ENCODE measurements around the gene FARP1. TPM values are rescaled to one million over a fixed set of nuclear protein-coding genes. Genes with fewer than 3 reads are reported as not detected.

FARP1 gene
- total RNA-seq, 1 experiment from 2014 or later: 96.6 TPM

DNA sequence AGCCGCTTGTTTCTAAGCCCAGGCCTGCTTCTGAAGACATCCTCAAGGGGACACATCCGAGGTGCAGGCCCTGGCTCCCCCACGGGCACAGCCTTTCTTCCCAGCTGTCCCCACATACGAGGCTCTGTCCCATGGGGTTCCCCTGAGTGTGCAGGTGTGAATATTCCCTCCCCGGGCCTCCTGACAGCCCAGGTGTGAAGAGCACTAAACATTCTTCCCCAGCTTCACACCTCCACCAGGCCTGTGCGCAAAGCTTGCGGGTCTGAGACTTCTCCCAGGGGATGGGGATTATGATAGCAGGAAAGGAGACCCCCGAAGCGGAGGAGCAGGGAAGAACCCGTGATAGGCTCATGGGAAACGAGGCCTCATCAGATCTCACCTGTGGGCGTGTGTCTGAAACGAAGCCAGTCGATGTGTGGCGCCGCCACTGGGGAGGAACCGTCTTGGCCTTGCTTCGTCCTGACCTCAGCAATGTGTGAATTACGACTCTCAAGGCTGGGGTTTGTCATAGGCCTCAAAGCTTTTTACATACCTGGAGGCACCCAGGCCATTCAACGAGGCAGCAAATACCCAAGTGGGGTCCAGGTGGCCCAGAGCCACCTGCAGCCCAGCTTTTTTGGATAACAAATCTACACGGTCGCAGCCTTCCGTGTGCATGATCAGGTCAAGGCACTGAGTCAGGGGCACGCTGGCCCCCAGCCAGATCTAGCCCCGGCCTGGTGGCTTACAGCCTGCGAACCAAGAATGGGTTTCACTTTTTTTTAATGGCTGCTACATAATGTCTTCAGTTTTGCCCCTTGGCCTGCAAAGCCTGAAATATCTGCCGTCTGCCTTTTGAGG is 299.7 kb downstream of the FARP1 start (continued):
- TF ChIP-seq, protein P1, sequence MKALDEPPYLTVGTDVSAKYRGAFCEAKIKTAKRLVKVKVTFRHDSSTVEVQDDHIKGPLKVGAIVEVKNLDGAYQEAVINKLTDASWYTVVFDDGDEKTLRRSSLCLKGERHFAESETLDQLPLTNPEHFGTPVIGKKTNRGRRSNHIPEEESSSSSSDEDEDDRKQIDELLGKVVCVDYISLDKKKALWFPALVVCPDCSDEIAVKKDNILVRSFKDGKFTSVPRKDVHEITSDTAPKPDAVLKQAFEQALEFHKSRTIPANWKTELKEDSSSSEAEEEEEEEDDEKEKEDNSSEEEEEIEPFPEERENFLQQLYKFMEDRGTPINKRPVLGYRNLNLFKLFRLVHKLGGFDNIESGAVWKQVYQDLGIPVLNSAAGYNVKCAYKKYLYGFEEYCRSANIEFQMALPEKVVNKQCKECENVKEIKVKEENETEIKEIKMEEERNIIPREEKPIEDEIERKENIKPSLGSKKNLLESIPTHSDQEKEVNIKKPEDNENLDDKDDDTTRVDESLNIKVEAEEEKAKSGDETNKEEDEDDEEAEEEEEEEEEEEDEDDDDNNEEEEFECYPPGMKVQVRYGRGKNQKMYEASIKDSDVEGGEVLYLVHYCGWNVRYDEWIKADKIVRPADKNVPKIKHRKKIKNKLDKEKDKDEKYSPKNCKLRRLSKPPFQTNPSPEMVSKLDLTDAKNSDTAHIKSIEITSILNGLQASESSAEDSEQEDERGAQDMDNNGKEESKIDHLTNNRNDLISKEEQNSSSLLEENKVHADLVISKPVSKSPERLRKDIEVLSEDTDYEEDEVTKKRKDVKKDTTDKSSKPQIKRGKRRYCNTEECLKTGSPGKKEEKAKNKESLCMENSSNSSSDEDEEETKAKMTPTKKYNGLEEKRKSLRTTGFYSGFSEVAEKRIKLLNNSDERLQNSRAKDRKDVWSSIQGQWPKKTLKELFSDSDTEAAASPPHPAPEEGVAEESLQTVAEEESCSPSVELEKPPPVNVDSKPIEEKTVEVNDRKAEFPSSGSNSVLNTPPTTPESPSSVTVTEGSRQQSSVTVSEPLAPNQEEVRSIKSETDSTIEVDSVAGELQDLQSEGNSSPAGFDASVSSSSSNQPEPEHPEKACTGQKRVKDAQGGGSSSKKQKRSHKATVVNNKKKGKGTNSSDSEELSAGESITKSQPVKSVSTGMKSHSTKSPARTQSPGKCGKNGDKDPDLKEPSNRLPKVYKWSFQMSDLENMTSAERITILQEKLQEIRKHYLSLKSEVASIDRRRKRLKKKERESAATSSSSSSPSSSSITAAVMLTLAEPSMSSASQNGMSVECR (CRISPR knock-in tag; IDR thresholded peaks at IDR 0.05; ENCODE audit: borderline replicate concordance): no peak
- TF ChIP-seq, protein P2, sequence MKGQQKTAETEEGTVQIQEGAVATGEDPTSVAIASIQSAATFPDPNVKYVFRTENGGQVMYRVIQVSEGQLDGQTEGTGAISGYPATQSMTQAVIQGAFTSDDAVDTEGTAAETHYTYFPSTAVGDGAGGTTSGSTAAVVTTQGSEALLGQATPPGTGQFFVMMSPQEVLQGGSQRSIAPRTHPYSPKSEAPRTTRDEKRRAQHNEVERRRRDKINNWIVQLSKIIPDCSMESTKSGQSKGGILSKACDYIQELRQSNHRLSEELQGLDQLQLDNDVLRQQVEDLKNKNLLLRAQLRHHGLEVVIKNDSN (CRISPR knock-in tag; IDR thresholded peaks at IDR 0.05): no peak
- TF ChIP-seq, protein P3, sequence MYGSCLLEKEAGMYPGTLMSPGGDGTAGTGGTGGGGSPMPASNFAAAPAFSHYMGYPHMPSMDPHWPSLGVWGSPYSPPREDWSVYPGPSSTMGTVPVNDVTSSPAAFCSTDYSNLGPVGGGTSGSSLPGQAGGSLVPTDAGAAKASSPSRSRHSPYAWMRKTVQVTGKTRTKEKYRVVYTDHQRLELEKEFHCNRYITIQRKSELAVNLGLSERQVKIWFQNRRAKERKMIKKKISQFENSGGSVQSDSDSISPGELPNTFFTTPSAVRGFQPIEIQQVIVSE (CRISPR knock-in tag; IDR thresholded peaks at IDR 0.05; ENCODE audit: borderline replicate concordance): no peak
- TF ChIP-seq, protein P4, sequence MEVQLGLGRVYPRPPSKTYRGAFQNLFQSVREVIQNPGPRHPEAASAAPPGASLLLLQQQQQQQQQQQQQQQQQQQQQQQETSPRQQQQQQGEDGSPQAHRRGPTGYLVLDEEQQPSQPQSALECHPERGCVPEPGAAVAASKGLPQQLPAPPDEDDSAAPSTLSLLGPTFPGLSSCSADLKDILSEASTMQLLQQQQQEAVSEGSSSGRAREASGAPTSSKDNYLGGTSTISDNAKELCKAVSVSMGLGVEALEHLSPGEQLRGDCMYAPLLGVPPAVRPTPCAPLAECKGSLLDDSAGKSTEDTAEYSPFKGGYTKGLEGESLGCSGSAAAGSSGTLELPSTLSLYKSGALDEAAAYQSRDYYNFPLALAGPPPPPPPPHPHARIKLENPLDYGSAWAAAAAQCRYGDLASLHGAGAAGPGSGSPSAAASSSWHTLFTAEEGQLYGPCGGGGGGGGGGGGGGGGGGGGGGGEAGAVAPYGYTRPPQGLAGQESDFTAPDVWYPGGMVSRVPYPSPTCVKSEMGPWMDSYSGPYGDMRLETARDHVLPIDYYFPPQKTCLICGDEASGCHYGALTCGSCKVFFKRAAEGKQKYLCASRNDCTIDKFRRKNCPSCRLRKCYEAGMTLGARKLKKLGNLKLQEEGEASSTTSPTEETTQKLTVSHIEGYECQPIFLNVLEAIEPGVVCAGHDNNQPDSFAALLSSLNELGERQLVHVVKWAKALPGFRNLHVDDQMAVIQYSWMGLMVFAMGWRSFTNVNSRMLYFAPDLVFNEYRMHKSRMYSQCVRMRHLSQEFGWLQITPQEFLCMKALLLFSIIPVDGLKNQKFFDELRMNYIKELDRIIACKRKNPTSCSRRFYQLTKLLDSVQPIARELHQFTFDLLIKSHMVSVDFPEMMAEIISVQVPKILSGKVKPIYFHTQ (CRISPR knock-in tag; IDR thresholded peaks at IDR 0.05): no peak

DNA sequence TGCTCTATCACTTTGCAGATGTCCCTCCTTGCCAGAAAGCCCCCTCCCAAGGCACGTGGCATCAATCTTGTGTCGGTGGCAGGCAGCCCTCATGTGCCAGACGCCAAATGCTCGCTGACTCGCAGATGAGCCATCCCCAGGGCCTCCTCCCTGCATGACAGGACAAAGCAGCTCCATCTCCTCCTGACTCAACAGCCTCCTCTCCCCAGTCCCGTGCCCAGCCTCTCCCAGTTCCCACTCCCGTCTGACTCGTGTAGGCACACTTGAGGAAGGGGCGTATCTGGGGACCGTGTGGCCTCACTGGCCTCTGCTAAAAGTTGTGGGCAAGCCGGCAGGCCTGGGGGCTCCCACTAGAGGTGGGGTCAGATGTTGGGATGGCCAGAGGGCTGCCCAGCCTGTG is 300.4 kb downstream of the FARP1 start:
- H3K36me3 Mint-ChIP-seq: peaks cover 28% of the 10 kb centered on the region
- CTCF ChIA-PET: interaction anchor here (0.6 kb wide), 1 partner anchor 111 kb away, joined by 3 read pairs; no protein-coding TSS in a partner anchor
- peak overlapping the region; percentile 25; the same call in 1 of the 2 replicates for H3K27ac Mint-ChIP-seq
- DNase-seq (ENCODE audit: low spot score): no peak
- POLR2A ChIA-PET: no interaction called here
- no peaks in the 10 kb centered on the region for H3K27me3 Mint-ChIP-seq (ENCODE audit: low read depth)
- H3K4me1 Mint-ChIP-seq: peaks cover 9% of the 10 kb centered on the region
- no peaks in the 10 kb centered on the region for H3K9me3 Mint-ChIP-seq
- no peak for ATAC-seq
- no peak overlapping the region for H3K4me3 Mint-ChIP-seq
- TF ChIP-seq FOXP1 (CRISPR knock-in tag; IDR thresholded peaks at IDR 0.05; ENCODE audit: borderline replicate concordance) (no peak), ZNF416 (CRISPR knock-in tag; IDR thresholded peaks at IDR 0.05) (no peak), ZNF263 (CRISPR knock-in tag; IDR thresholded peaks at IDR 0.05; ENCODE audit: low read depth) (no peak), GTF2I (CRISPR knock-in tag; conservative IDR thresholded peaks at IDR 0.05) (no peak), IRF2 (CRISPR knock-in tag; IDR thresholded peaks at IDR 0.05; ENCODE audit: borderline replicate concordance, low read depth) (no peak), TEAD1 (CRISPR knock-in tag; IDR thresholded peaks at IDR 0.05) (no peak), GRHL2 (CRISPR knock-in tag; IDR thresholded peaks at IDR 0.05; ENCODE audit: insufficient replicate concordance, severe bottlenecking) (no peak), NR2C2 (CRISPR knock-in tag; IDR thresholded peaks at IDR 0.05) (no peak), EMX1 (CRISPR knock-in tag; IDR thresholded peaks at IDR 0.05) (no peak), ZNF232 (CRISPR knock-in tag; IDR thresholded peaks at IDR 0.05) (no peak), HMGA2 (CRISPR knock-in tag; IDR thresholded peaks at IDR 0.05) (no peak), RORB (CRISPR knock-in tag; IDR thresholded peaks at IDR 0.05) (no peak), PRRX2 (CRISPR knock-in tag; IDR thresholded peaks at IDR 0.05) (no peak), TEAD4 (CRISPR knock-in tag; IDR thresholded peaks at IDR 0.05) (no peak)
- TF ChIP-seq, protein P5, sequence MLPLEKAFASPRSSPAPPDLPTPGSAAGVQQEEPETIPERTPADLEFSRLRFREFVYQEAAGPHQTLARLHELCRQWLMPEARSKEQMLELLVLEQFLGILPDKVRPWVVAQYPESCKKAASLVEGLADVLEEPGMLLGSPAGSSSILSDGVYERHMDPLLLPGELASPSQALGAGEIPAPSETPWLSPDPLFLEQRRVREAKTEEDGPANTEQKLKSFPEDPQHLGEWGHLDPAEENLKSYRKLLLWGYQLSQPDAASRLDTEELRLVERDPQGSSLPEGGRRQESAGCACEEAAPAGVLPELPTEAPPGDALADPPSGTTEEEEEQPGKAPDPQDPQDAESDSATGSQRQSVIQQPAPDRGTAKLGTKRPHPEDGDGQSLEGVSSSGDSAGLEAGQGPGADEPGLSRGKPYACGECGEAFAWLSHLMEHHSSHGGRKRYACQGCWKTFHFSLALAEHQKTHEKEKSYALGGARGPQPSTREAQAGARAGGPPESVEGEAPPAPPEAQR (CRISPR knock-in tag; IDR thresholded peaks at IDR 0.05): no peak
- TF ChIP-seq, protein P6, sequence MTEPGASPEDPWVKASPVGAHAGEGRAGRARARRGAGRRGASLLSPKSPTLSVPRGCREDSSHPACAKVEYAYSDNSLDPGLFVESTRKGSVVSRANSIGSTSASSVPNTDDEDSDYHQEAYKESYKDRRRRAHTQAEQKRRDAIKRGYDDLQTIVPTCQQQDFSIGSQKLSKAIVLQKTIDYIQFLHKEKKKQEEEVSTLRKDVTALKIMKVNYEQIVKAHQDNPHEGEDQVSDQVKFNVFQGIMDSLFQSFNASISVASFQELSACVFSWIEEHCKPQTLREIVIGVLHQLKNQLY (CRISPR knock-in tag; IDR thresholded peaks at IDR 0.05): no peak
- TF ChIP-seq, protein P7, sequence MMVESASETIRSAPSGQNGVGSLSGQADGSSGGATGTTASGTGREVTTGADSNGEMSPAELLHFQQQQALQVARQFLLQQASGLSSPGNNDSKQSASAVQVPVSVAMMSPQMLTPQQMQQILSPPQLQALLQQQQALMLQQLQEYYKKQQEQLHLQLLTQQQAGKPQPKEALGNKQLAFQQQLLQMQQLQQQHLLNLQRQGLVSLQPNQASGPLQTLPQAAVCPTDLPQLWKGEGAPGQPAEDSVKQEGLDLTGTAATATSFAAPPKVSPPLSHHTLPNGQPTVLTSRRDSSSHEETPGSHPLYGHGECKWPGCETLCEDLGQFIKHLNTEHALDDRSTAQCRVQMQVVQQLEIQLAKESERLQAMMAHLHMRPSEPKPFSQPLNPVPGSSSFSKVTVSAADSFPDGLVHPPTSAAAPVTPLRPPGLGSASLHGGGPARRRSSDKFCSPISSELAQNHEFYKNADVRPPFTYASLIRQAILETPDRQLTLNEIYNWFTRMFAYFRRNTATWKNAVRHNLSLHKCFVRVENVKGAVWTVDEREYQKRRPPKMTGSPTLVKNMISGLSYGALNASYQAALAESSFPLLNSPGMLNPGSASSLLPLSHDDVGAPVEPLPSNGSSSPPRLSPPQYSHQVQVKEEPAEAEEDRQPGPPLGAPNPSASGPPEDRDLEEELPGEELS (CRISPR knock-in tag; IDR thresholded peaks at IDR 0.05): no peak
- TF ChIP-seq, protein P8, sequence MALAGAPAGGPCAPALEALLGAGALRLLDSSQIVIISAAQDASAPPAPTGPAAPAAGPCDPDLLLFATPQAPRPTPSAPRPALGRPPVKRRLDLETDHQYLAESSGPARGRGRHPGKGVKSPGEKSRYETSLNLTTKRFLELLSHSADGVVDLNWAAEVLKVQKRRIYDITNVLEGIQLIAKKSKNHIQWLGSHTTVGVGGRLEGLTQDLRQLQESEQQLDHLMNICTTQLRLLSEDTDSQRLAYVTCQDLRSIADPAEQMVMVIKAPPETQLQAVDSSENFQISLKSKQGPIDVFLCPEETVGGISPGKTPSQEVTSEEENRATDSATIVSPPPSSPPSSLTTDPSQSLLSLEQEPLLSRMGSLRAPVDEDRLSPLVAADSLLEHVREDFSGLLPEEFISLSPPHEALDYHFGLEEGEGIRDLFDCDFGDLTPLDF (CRISPR knock-in tag; IDR thresholded peaks at IDR 0.05): no peak

Measured in WTC11 (cell line).